HCT116 (cell line): ENCODE results near the gene ZBTB17.

Source experiments
- CTCF ChIP-seq, 3 experiments: fragments of 200-600 bp in 1 of 3; sonication (generic) in 1 of 3; IDR thresholded peaks in 2 of 3; conservative IDR thresholded peaks in 1 of 3; 2 replicates each; pipeline ENCODE4 v1.5.1; 2012 to 2017; ENCODE audit warnings: low read depth in 2 of 3, low read length in 2 of 3, antibody characterized with exemption in 1 of 3, borderline replicate concordance in 1 of 3, control low read depth in 1 of 3, mild to moderate bottlenecking in 1 of 3, mixed read lengths in 1 of 3, mixed run types in 1 of 3, moderate library complexity in 1 of 3; ENCODE audit not compliant: insufficient read depth in 1 of 3
- EZH2phosphoT487 ChIP-seq: fragments of 200-600 bp; IDR thresholded peaks from 2 replicates; pipeline ENCODE4 v1.6.1; 2018; ENCODE audit warnings: antibody characterized with exemption, borderline replicate concordance
- JUND ChIP-seq: IDR thresholded peaks from 2 replicates; pipeline ENCODE4 v1.6.1; 2012
- MAX ChIP-seq: IDR thresholded peaks from 2 replicates; pipeline ENCODE4 v1.6.1; 2012
- POLR2A ChIP-seq: IDR thresholded peaks from 2 replicates; pipeline ENCODE4 v1.7.0; 2011; ENCODE audit warnings: borderline replicate concordance; ENCODE audit not compliant: insufficient read depth, insufficient read length; ENCODE audit errors: extremely low read depth
- ZNF274 ChIP-seq: fragments of 200-500 bp; sonication (Bioruptor generic); IDR thresholded peaks from 2 replicates; pipeline ENCODE4 v1.6.1; 2014; ENCODE audit warnings: mild to moderate bottlenecking, low read depth, low read length, inconsistent platforms
- TF ChIP-seq, protein P1 (sequence below): IDR thresholded peaks from 2 replicates; pipeline ENCODE4 v1.6.1; 2011; ENCODE audit warnings: mild to moderate bottlenecking, low read length, moderate library complexity; ENCODE audit not compliant: insufficient replicate concordance; ENCODE audit errors: extremely low read depth

GRCh38 chr1:15902882-15903281 is 73.0 kb downstream of the ZBTB17 start:
- no peak for TF ChIP-seq JUND
- no peak for TF ChIP-seq POLR2A
- TF ChIP-seq CTCF (IDR thresholded peaks at IDR 0.05 in 2 of 3, conservative IDR thresholded peaks at IDR 0.05 in 1 of 3; ENCODE audit: borderline replicate concordance in 1 of 3, insufficient read depth in 1 of 3, low read depth in 2 of 3, low read length in 2 of 3) = no peak
- no peak for TF ChIP-seq ZNF274
- TF ChIP-seq MAX = no peak
- TF ChIP-seq, protein P1, sequence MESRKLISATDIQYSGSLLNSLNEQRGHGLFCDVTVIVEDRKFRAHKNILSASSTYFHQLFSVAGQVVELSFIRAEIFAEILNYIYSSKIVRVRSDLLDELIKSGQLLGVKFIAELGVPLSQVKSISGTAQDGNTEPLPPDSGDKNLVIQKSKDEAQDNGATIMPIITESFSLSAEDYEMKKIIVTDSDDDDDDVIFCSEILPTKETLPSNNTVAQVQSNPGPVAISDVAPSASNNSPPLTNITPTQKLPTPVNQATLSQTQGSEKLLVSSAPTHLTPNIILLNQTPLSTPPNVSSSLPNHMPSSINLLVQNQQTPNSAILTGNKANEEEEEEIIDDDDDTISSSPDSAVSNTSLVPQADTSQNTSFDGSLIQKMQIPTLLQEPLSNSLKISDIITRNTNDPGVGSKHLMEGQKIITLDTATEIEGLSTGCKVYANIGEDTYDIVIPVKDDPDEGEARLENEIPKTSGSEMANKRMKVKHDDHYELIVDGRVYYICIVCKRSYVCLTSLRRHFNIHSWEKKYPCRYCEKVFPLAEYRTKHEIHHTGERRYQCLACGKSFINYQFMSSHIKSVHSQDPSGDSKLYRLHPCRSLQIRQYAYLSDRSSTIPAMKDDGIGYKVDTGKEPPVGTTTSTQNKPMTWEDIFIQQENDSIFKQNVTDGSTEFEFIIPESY = no peak
- no peak for TF ChIP-seq EZH2phosphoT487
